Testis (tissue), 2 donors: Measurements from ENCODE around the gene BCL6B.

Source experiments
- POLR2A ChIP-seq: fragments of 450-650 bp; IDR thresholded peaks from one replicate; pipeline ENCODE4 v1.6.1; 2017; ENCODE audit warnings: antibody characterized with exemption, mild to moderate bottlenecking, moderate library complexity
- TF ChIP-seq, protein P1 (sequence below), 3 experiments: fragments of 450-650 bp in 2 of 3; fragments of 200-600 bp in 1 of 3; sonication (generic) in 1 of 3; IDR thresholded peaks; one replicate each; pipeline ENCODE4 v1.5.1; 2016 to 2019; ENCODE audit warnings: antibody characterized with exemption in 3 of 3, mild to moderate bottlenecking in 2 of 3, moderate library complexity in 1 of 3

DNA sequence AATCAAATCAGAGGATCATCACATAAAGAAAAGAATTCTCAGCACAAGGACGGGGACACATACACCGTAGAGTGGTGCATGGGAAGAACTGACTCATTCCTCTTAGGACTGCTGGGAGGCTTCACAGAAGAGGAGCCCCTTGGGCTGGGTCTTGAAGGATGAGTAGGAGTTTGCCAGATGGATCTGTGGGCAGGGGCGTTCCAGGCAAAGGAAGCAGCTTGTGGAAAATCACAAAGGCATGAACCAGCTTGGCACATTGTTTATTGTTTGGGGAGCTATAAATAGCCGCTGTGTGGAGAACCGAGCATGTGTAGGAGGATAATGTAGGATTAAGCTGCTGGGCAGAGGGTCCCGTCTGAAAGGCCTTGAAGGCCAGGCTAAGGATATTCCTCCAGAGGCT is 26.1 kb downstream of the BCL6B start:
- TF ChIP-seq POLR2A, result no peak
- TF ChIP-seq, protein P1, sequence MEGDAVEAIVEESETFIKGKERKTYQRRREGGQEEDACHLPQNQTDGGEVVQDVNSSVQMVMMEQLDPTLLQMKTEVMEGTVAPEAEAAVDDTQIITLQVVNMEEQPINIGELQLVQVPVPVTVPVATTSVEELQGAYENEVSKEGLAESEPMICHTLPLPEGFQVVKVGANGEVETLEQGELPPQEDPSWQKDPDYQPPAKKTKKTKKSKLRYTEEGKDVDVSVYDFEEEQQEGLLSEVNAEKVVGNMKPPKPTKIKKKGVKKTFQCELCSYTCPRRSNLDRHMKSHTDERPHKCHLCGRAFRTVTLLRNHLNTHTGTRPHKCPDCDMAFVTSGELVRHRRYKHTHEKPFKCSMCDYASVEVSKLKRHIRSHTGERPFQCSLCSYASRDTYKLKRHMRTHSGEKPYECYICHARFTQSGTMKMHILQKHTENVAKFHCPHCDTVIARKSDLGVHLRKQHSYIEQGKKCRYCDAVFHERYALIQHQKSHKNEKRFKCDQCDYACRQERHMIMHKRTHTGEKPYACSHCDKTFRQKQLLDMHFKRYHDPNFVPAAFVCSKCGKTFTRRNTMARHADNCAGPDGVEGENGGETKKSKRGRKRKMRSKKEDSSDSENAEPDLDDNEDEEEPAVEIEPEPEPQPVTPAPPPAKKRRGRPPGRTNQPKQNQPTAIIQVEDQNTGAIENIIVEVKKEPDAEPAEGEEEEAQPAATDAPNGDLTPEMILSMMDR (IDR thresholded peaks at IDR 0.05), result no peak
